Spinal cord (tissue), 10 donors: ENCODE results near the gene C19orf25. TPM values are rescaled to one million over a fixed set of nuclear protein-coding genes. Genes with fewer than 3 reads are reported as not detected.
"Not testable (repeated sequence)": the region's sequence is repeated elsewhere in the genome, so short reads cannot be mapped to it uniquely, and the experiment has no call there.

Source experiments
- DNase-seq, 6 donors: peaks; one replicate each; pipeline versions ENCODE4 v3.0.0 to v3.0.0-alpha.2; 2013 to 2015; ENCODE audit warnings: low spot score in 6 of 6, low read depth in 4 of 6
- H3K27ac ChIP-seq: one replicate; pipeline ENCODE4 v1.5.1; 2013; ENCODE audit warnings: low read depth, low read length, control low read depth
- H3K27me3 ChIP-seq: one replicate; pipeline ENCODE4 v1.6.1; 2013; ENCODE audit warnings: low read length; ENCODE audit not compliant: control insufficient read depth, insufficient read depth
- H3K36me3 ChIP-seq: one replicate; pipeline ENCODE4 v1.6.1; 2013; ENCODE audit warnings: low read length; ENCODE audit not compliant: control insufficient read depth, insufficient read depth
- H3K4me1 ChIP-seq: one replicate; pipeline ENCODE4 v1.6.1; 2013; ENCODE audit warnings: low read length; ENCODE audit not compliant: control insufficient read depth, insufficient read depth
- H3K4me3 ChIP-seq: one replicate; pipeline ENCODE4 v1.5.1; 2013; ENCODE audit warnings: low read depth, low read length, control low read depth
- H3K9me3 ChIP-seq: one replicate; pipeline ENCODE4 v1.6.1; 2013; ENCODE audit warnings: low read length; ENCODE audit not compliant: control insufficient read depth, insufficient read depth
- WGBS: methylation state at CpG from one replicate; pipeline ENCODE4 v1.1.5; 2013; ENCODE audit warnings: missing lambda C conversion rate; ENCODE audit not compliant: insufficient coverage; 5-methylcytosine and 5-hydroxymethylcytosine counted together
- polyA plus RNA-seq, 2 donors: library from polyadenylated mRNA; unstranded; fragments of 120-200 nt; gene quantifications; one replicate each; pipeline ENCODE4 v1.2.1, GENCODE V29; 2013; ENCODE audit not compliant: insufficient read length in 2 of 2
- total RNA-seq, 2 donors: library from RNA; depleted of rRNA in 1 of 2; stranded (reverse); fragments of 120-200 nt in 1 of 2; fragments of >200 nt in 1 of 2; gene quantifications; one replicate each; pipeline versions ENCODE4 v1.2.3 to v1.2.4, GENCODE V29; 2013 to 2014
- donor health status: healthy.

C19orf25 gene
- total and polyA plus RNA-seq, 4 donors = 15.6 to 45.6 (median 40.6) TPM

- peaks cover 20% of the 10 kb centered on the region for H3K27me3 ChIP-seq
- 7% methylated on average over 92 of the region's 92 CpGs for WGBS
- peak in 2 of 6 donors; percentile 48 to 50 for DNase-seq
- H3K36me3 ChIP-seq = peaks cover 25% of the 10 kb centered on the region
- H3K27ac ChIP-seq = no peak within 1 kb of the TSS
- no peaks in the 10 kb centered on the region for H3K9me3 ChIP-seq
- H3K4me3 ChIP-seq = no peak within 1 kb of the TSS
- peaks cover 29% of the 10 kb centered on the region for H3K4me1 ChIP-seq
These were observed 44.6 kb upstream of the C19orf25 start, which contains the start of gene PLK5 for GRCh38 chr19:1523412-1524286. PLK5 (plus strand) TSS chr19:1524077; CDS start chr19:1526997, 2,920 bp downstream.

GRCh38 chr19:1522838-1523237 lies 43.8 kb upstream of the C19orf25 start:
- Histone ChIP-seq H3K4me3 (no peak overlapping the region), H3K4me1 (peaks cover 29% of the 10 kb centered on the region), H3K9me3 (no peaks in the 10 kb centered on the region), H3K36me3 (peaks cover 20% of the 10 kb centered on the region), H3K27ac (no peak overlapping the region), H3K27me3 (peaks cover 20% of the 10 kb centered on the region)
- no peak for DNase-seq
- WGBS = 81% methylated on average over 17 of the region's 18 CpGs

DNA sequence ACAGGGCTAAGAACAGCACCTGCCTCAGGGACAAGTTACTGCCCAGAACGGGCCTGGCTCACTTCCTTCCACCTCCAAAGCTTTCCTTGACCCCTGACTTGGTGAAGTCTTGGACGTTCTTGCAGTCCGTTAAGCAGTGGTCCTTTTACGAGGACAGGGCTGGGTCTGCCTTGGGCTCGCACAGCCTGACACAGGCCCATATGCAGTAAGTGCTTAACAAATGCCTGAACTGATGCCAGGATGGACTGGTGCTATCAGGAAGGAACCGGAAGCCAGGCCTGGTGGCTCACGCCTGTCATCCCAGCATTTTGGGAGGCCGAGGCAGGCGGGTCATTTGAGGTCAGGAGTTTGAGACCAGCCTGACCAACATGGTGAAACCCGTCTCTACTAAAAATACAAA lies 43.0 kb upstream of the C19orf25 start:
- peaks cover 17% of the 10 kb centered on the region for H3K36me3 ChIP-seq
- no peak overlapping the region for H3K4me3 ChIP-seq
- WGBS = 55% methylated on average over 8 of the region's 10 CpGs
- H3K9me3 ChIP-seq = no peaks in the 10 kb centered on the region
- peak overlapping the region; percentile 60 for H3K27ac ChIP-seq
- H3K4me1 ChIP-seq = peaks cover 29% of the 10 kb centered on the region
- peaks cover 20% of the 10 kb centered on the region for H3K27me3 ChIP-seq
- no peak for DNase-seq

DNA sequence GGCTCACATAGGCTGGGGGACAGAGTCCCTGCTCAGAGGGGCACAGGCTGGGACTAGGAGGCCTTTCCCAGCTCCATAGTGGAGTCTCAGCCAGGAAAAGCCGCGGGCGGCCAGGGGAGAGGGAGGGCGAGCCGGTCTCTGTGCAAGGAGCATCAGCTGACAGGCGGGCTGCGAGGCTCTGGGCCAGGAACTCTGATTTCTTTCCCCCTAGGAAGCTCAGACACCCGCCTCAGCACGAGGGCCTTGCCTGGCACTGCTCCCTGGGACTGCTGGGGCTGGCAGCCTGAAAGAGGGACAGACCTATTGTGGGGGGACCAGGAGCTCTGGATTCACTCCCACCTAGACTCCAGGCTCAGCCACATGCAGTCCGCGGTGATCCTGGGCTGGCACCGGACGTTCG lies 42.6 kb upstream of the C19orf25 start:
- peaks cover 29% of the 10 kb centered on the region for H3K4me1 ChIP-seq
- H3K27ac ChIP-seq = peak overlapping the region; percentile 60
- peaks cover 20% of the 10 kb centered on the region for H3K27me3 ChIP-seq
- H3K36me3 ChIP-seq = peaks cover 14% of the 10 kb centered on the region
- H3K4me3 ChIP-seq = no peak overlapping the region
- 20% methylated on average over 14 of the region's 14 CpGs for WGBS
- H3K9me3 ChIP-seq = no peaks in the 10 kb centered on the region
- peak in 3 of 6 donors; percentile 48 to 82 (median 70) for DNase-seq

DNA sequence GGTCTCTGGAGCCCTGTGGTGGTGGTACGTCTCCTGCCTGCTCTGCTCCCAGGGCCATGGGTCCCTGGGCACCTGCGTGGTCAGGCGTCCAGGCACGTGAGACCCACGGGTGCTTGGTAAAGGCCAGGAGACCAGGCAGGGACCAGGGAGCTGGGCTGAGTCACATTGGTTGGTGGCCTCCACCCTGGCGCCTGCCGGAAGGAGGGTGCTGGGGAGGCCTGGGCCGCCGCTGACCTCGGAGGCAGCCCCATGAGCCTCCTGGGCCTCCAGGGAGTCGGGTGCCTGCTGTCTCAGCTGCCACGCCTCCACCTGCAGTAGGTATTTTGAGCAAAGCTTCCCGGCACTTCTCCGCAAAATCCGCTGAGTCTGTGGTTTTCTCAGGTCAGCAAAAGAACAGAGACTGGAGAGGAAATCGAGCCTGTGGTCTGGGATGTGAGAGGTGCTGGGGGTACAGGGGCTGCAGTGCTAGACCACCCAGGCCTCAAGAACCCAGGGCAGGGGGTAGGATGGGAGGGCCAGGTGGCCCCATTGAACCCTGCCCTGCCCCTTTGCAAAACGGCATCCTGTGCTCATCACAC lies 41.3 kb upstream of the C19orf25 start:
- WGBS = 85% methylated on average over 16 of the region's 17 CpGs

GRCh38 chr19:1519802-1520201 lies 40.8 kb upstream of the C19orf25 start:
- not testable (repeated sequence) for H3K36me3 ChIP-seq, DNase-seq, H3K9me3 ChIP-seq, H3K27ac ChIP-seq, H3K4me3 ChIP-seq
- peaks cover 23% of the 10 kb centered on the region for H3K4me1 ChIP-seq
- peaks cover 17% of the 10 kb centered on the region for H3K27me3 ChIP-seq
- WGBS = 78% methylated on average over 8 of the region's 8 CpGs

More for the DNA sequence above, 41.3 kb upstream of the C19orf25 start:
- Histone ChIP-seq H3K4me1 (peaks cover 27% of the 10 kb centered on the region), H3K9me3 (no peaks in the 10 kb centered on the region), H3K4me3 (no peak overlapping the region), H3K36me3 (peaks cover 2% of the 10 kb centered on the region), H3K27me3 (peaks cover 18% of the 10 kb centered on the region), H3K27ac (no peak overlapping the region)
- no peak for DNase-seq

DNA sequence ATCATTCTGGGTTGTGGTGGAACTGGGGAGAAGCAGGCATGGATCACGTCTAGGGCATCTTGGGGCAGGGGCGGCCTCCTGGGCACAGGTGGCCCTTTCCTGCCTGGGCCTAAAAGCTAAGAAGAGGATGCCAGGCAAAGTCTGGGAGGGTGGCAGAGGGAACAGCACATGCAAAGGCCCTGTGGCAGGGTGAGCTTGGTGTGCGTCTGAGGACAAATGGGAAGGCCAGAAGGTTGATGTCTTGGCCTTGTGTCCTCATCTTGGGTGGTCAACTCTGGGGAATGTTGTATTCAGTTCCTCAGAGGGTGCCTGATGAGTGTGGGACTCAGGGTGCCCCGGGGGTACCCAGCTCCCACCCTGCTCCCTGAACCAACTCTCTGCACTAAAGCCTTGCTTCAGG lies 39.5 kb upstream of the C19orf25 start:
- Histone ChIP-seq H3K27me3 (peaks cover 22% of the 10 kb centered on the region), H3K36me3 (no peaks in the 10 kb centered on the region), H3K4me1 (peaks cover 22% of the 10 kb centered on the region), H3K4me3 (no peak overlapping the region), H3K9me3 (no peaks in the 10 kb centered on the region), H3K27ac (no peak overlapping the region)
- DNase-seq = no peak
- WGBS = 89% methylated on average over 3 of the region's 4 CpGs

DNA sequence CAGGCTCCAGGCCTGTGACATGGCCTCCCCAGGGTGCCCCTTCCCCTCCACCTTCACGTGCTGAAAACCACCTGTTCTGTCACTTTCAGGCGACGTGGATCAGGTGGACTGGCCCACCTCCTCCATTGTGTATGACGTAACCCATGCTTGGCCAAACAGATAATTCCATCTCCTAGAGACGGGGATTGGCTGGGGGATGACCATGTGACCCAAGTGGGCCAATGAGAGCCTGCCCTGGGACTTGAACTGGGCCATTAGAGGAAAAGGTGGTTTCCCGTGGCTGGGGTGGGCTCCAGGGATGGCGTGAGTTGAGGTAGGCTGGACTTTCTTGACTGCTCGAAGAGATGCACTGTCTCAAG lies 37.4 kb upstream of the C19orf25 start:
- Histone ChIP-seq H3K4me1 (peaks cover 8% of the 10 kb centered on the region), H3K36me3 (peaks cover 2% of the 10 kb centered on the region), H3K27me3 (peaks cover 33% of the 10 kb centered on the region), H3K9me3 (no peaks in the 10 kb centered on the region), H3K4me3 (no peak overlapping the region), H3K27ac (no peak overlapping the region)
- WGBS = 62% methylated on average over 7 of the region's 8 CpGs
- no peak for DNase-seq

- 64% methylated on average over 7 of the region's 14 CpGs for WGBS
- H3K27me3 ChIP-seq = peaks cover 43% of the 10 kb centered on the region
These were observed 36.1 kb upstream of the C19orf25 start for GRCh38 chr19:1514986-1515721.

More at GRCh38 chr19:1514986-1515721, 36.1 kb upstream of the C19orf25 start:
- no peak for DNase-seq
- H3K27ac ChIP-seq = no peak overlapping the region
- no peaks in the 10 kb centered on the region for H3K9me3 ChIP-seq
- no peak overlapping the region for H3K4me3 ChIP-seq
- peaks cover 10% of the 10 kb centered on the region for H3K4me1 ChIP-seq
- peaks cover 2% of the 10 kb centered on the region for H3K36me3 ChIP-seq
